CD4-positive, alpha-beta T cell treated with Interleukin-10 for 1 hour (primary cell): Measurements from ENCODE around the gene SLC38A11.

Source experiments
- DNase-seq: peaks from one replicate; pipeline ENCODE4 v3.0.0-alpha.2; 2020

The SLC38A11 gene

DNA sequence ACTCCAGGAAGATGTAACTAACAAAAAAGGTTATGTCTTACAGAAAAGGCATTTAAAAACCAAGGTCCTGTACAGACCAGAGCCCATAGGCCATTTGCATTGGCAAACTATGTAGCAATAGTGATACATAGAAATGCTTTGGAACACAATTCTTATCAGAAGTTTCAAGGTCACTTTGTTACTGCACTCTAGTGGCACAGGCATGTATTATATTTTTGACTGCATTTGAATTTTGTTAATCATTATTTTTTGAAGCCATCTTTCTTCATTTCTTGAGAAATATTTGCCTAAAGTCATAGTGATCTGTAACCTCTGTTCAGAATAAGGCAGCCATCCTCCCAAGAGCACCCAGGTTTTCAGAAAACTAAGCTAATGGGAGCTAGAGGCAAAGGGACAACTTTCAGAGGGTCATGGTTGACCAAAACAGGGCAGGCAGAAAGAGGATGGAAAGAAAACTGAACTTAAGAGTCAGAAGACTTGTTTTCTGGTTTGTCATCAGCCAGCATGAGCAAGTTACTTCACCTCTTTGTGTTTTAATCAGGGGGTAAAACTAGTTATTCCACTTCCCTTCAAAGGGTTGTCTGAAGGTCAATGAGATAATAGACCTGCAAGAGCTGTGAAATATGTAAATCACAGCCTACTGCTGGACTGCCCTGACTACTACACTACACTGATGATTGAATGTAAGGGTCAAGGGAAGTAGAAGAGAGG, 41.5 kb downstream of the SLC38A11 start:
- no peak for DNase-seq

GRCh38 chr2:164913011-164913410, 42.3 kb downstream of the SLC38A11 start:
- DNase-seq = no peak

- no peak for DNase-seq
Measured at GRCh38 chr2:164911832-164912231, 43.5 kb downstream of the SLC38A11 start.

DNA sequence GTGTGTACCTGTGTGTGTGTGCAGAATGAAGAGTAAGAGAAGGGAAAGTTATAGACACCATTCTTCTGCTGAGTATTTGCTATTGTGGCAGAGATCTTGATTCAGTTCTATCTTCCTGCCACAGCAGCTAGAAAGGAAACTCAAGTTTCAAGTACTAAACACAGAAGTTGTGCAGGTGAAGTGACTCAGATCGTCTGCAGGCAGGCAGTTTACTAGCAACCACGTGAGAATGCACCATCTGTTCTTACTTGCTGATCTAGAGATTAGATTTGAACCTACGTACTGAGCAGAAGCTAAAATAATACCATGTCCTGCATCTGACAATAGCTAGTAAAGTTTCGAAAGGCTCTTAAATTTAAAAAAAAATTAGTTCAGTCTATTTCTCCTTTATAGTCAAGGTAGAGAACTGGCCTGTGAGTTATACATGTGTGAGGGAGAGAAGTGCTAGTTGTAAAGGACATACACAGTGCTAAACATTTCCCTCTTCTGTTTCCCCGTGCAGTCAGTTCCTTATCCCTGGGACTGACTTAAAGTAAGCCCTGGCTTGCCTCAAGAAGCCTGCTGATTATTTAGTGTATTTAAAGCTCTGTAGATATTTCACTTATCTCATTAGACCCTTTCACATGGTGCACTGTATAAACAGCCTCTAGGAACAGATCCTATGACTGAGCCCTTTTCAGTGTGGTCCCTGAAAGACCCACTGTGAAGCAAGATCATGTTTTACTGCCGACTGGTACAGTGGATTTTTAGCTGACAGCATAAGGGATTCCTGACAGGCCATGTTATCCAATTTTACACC, 45.0 kb downstream of the SLC38A11 start:
- no peak for DNase-seq

GRCh38 chr2:164906947-164907346, 48.4 kb downstream of the SLC38A11 start:
- no peak for DNase-seq

- DNase-seq = no peak
Measured at GRCh38 chr2:164905307-164905706, 50.0 kb downstream of the SLC38A11 start.

DNA sequence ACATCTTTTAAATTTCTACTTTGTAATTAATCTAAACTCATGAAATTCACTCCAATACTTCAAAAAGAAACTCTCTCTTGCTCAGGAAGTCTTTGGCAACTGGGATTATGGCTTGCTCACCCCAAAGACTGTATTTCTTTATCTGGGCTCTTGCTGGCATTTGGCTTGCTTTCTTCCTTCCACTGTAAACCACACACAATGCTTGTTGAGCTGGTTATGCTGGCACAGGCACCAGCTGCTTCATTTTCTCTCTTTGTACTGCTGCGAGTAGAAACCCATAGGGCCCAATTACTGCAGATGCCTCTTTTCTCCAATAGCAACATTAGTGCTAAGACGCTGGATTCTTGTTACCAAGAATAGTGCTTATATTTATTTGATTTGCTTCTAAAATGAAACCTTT, 51.4 kb downstream of the SLC38A11 start:
- DNase-seq = no peak

DNA sequence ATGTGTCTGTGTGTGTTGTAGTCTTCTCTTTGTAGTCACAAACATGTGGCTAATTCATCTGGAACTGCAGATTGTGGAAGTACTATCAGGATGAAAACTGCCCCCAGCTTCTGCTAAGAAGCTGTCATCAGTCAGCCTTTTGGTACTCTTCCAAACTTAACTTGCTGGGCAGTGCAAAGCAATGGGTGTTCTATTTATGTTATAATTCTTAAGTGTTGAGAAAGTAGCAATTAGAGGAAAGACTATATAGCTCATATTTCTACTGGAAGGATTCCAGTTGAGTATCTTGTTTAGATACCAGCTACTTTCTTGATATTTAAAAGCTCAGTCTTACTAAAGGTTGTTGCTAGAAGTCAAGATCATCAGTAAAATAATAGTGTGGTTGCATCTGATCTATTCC, 52.1 kb downstream of the SLC38A11 start:
- no peak for DNase-seq

DNA sequence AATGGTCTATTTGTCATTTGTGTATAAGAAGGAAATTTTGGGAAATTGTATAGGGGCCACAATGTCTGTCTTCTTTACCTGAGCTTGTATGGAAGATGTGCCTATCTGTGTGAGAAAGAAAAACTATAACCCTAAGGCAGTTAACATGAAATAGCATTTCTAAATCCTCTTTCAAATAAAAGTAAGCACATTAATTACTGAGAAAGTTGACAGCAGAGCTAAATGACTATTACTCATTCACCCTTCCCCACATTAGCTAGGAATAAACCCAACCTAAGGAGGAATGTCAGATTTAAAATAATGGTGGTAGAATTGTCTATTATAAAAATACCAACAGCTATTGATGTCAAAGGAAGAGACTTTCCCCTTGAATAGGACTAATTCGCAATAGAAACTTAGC, 56.2 kb downstream of the SLC38A11 start:
- DNase-seq = no peak

- no peak for DNase-seq
Measured at GRCh38 chr2:164898475-164898874, 56.9 kb downstream of the SLC38A11 start.

DNA sequence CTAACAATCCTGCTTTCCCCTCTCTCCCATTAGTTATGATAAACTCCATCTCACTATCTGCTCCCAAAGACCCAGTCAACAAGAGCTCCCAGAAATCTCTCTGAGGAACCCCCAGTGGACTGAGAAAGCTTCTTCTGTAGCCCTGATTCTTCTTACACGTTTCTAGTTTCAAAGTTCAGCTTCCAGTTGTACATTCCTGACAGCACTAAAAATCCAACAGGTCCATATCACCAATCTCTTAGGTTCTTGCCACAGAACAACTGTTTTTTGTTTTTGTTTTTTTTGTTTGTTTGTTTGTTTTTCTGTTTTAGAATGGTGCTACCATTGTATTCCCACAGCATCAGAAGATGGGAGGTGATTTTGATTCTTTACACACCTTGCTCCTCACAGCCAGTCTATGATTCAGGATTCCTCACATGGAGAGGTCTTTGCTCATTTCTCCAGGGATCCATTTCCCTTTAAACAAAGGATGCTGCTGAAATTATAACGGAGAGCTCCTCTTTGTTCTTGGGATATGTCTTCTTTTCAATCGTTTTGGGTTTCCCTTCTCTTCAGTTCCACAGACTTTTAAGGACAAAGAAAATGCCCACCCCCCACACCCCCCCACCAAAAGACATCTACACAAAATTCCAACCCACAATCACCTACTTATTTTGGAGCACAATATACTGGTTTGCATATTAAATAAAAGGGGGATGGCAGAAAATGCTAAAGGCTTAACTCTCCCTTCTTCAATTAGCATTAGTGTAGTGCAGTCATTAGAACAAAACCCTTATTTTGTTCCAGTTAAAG, 57.7 kb downstream of the SLC38A11 start:
- no peak for DNase-seq

DNA sequence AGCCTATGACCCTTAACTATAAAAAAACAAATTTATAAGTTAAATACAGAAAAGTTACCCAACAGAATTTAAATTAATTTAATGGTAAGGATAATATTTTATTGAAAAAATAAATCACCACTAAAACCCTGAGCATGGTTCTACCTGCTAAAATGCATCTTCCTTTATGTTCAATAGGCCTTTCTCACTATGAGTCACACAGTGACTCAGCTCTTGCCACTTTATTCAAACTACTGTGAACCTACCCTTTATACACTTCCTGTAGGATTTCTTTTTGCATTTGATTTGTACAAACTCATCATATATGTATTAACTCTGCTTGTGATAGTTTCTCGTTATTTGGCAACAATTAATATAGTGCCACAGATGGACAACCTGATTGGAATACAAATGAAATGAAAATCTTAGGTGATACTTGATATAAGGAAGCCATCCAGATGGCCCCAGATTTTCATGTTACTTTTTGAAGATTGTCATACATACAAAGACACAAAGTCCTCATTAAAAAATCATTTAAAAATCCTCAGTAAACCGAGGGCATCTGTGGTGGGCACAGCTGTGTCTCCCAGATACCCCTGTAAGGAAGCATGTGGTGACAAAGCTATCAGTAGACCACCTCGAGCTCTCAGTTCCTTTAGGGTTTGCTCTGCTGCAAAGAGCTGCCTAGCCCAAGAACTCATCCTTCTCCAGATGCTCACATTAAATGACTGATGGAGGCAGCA, 58.5 kb downstream of the SLC38A11 start:
- DNase-seq = no peak

DNA sequence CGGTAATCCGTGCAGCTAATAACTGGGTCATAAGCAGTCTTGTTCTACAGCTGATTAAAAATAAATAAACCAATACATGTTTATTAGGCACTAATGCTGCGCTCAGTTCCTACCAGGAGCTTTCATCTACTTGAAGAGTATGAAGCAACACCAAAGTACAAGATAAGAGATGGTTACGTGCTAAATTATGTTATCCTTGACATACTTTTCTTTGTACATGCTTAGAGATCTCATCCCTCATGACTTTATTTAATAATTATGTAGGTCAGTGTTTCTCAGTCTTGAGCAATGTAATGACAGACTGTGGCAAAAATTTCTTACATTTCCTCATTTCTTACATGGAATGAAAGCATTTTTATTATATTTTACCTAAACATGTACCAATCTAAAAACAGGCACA, 59.1 kb downstream of the SLC38A11 start:
- DNase-seq = no peak

- DNase-seq = no peak
Measured at GRCh38 chr2:164891460-164891859, 63.9 kb downstream of the SLC38A11 start.

DNA sequence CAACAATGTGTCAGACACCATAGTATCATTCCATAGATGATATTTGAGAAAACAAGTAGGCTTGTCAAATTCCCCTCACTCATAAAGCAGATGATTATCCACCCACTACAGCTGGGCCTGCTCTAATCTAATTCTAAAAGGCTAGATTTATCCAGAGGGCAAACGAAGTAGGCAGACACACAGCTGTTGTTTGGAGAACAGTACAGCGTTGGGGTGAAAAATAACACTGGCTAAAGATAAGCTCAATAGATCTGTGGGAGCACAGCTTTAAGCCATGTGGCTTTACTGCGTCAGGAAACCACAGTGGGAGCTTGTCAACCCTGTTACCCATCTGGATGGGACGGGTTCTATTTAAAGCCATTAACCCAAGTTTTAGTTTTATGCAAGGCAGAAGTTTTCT, 64.8 kb downstream of the SLC38A11 start:
- DNase-seq = no peak

DNA sequence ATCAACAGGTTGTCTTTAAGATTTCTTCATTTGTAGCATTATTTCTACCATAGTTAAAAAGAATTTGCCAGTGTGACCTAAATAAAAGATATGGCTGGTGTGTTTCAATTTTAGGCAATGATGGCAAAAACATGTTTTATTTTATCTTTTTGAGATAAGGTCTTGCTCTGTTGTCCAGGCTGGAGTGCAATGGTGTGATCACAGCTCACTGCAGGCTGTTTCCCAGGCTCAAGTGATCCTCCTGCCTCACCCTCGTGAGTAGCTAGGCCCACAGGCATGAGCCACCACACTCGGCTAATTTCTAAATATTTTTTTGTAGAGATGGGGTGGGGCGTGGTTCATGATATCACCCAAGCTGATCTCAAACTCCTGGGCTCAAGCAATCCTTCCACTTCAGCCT, 66.7 kb downstream of the SLC38A11 start:
- DNase-seq = no peak

- DNase-seq = no peak
Measured at GRCh38 chr2:164887434-164888144, 67.7 kb downstream of the SLC38A11 start.

GRCh38 chr2:164882276-164882675, 73.0 kb downstream of the SLC38A11 start:
- DNase-seq = no peak

- DNase-seq = no peak
Measured at GRCh38 chr2:164881524-164881923, 73.8 kb downstream of the SLC38A11 start.

- no peak for DNase-seq
Measured at GRCh38 chr2:164879901-164880535, 75.3 kb downstream of the SLC38A11 start.

GRCh38 chr2:164877927-164878326, 77.4 kb downstream of the SLC38A11 start:
- DNase-seq = no peak

DNA sequence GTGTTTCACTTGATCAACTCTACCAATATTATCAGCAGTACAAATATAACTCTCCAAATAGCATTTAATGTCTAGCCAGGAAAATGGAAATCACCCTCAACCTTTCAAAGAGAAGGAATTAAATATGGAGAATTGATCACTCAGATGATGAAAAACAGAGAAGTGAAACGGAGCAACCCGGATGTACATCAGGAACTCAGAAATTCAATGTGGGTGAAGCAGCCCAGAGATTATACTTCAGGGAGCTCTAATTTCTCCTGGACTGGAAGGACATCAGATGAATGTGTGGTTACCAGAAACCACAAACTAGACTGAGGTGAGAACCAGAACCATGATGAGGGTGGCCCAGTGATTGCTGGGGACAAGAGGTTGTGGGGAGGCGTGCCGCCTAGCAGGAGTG, 78.2 kb downstream of the SLC38A11 start:
- DNase-seq = no peak
